ENCODE data around the gene TLCD2. TPM values are rescaled to one million over a fixed set of nuclear protein-coding genes. Genes with fewer than 3 reads are reported as not detected.

Gene TLCD2
- total RNA-seq, 1 experiment from 2014 or later: 1.5 TPM

- H3K9me3 ChIP-seq (ENCODE audit: control insufficient read depth, low read depth, low read length): no peaks in the 10 kb centered on the region
- H4K8ac ChIP-seq (replicated peaks; ENCODE audit: insufficient read length, low read depth, low read length): no peak overlapping the region
- no peak overlapping the region for H2BK5ac ChIP-seq (ENCODE audit: insufficient read length, low read length)
- H3K79me1 ChIP-seq (ENCODE audit: insufficient read depth, low read depth, low read length, poor library complexity, severe bottlenecking): no peaks in the 10 kb centered on the region
- Mint-ChIP-seq H3K4me3 (no peak overlapping the region), H3K36me3 (ENCODE audit: insufficient read depth in 1 of 3, low read depth in 3 of 3) (peaks cover 0 to 12% (median 0%) of the 10 kb centered on the region in 3 experiments; a peak in 4 of 7 replicates), H3K27ac (no peak overlapping the region), H3K4me1 (peaks cover 0 to 1% of the 10 kb centered on the region in 2 experiments; a peak in 1 of 4 replicates), H3K9me3 (no peaks in the 10 kb centered on the region; a peak in 1 of 5 replicates), H3K27me3 (ENCODE audit: low read depth) (no peaks in the 10 kb centered on the region)
- no peaks in the 10 kb centered on the region for H4K20me1 ChIP-seq (ENCODE audit: control insufficient read depth, insufficient read depth, insufficient read length)
- H3T11ph ChIP-seq (ENCODE audit: low read length): no peak overlapping the region
- H3K79me2 ChIP-seq (ENCODE audit: insufficient read depth, low read length): no peaks in the 10 kb centered on the region
- H2BK20ac ChIP-seq (ENCODE audit: low read depth, low read length, poor library complexity, severe bottlenecking): no peak overlapping the region
- WGBS (ENCODE audit: extremely low coverage, insufficient read length, low lambda C conversion rate): no CpG with 5 or more reads among the region's 40 CpGs
- no peak overlapping the region for H4K91ac ChIP-seq (ENCODE audit: insufficient read length, low read depth, low read length)
- H2AFZ ChIP-seq (ENCODE audit: low read length): no peak overlapping the region
- H3K9ac ChIP-seq (ENCODE audit: extremely low read depth, insufficient read length, low read length): no peak overlapping the region
- H3K4me2 ChIP-seq (ENCODE audit: insufficient read depth, insufficient read length, low read length): no peak overlapping the region
- no peak overlapping the region for H2AK5ac ChIP-seq (ENCODE audit: insufficient read length, low read length)
- H3K56ac ChIP-seq (ENCODE audit: insufficient read length, low read depth, low read length): no peak overlapping the region
- no peak for DNase-seq
- no peaks in the 10 kb centered on the region for H3K4me1 ChIP-seq (ENCODE audit: insufficient read depth, low read length)
- no peak for TF ChIP-seq CTCF (conservative IDR thresholded peaks at IDR 0.05)
- H2BK120ac ChIP-seq (ENCODE audit: low read depth, low read length, poor library complexity, severe bottlenecking): no peak overlapping the region
- H4K5ac ChIP-seq (ENCODE audit: insufficient read length, low read depth, low read length): no peak overlapping the region
- no peaks in the 10 kb centered on the region for H3K27me3 ChIP-seq (ENCODE audit: insufficient read depth, low read length)
- H3K23me2 ChIP-seq (ENCODE audit: insufficient read length, low read depth, low read length, poor library complexity, severe bottlenecking): no peaks in the 10 kb centered on the region
- H2BK12ac ChIP-seq (ENCODE audit: insufficient read length, low read depth, low read length): no peak overlapping the region
- no peak overlapping the region; the same call in 1 of the 2 replicates for H3K14ac ChIP-seq (ENCODE audit: insufficient read depth, low read length)
- H3K18ac ChIP-seq (ENCODE audit: insufficient read length, low read depth, low read length): no peak overlapping the region
- H3K23ac ChIP-seq (ENCODE audit: insufficient read length, low read depth, low read length): no peak overlapping the region
- H2BK15ac ChIP-seq (ENCODE audit: low read depth, low read length): no peak overlapping the region; the same call in 1 of the 2 replicates
- no peak overlapping the region for H3K27ac ChIP-seq (ENCODE audit: insufficient read length, low read depth, low read length)
- no peak overlapping the region for H3K4ac ChIP-seq (ENCODE audit: low read depth, low read length)
Observed at GRCh38 chr17:1730326-1731193, 20.4 kb upstream of the TLCD2 start.

Data from H9 (cell line).